ENCODE data around the gene CEL. TPM values are rescaled to one million over a fixed set of nuclear protein-coding genes. Genes with fewer than 3 reads are reported as not detected.
A peak's percentile ranks its signal among the peaks of the same experiment; 100 is the strongest.
"Not testable (repeated sequence)": the region's sequence is repeated elsewhere in the genome, so short reads cannot be mapped to it uniquely, and the experiment has no call there.

The CEL gene
- total RNA-seq, 2 donors from 2014 or later, result 1.7 to 3.3 TPM

DNA sequence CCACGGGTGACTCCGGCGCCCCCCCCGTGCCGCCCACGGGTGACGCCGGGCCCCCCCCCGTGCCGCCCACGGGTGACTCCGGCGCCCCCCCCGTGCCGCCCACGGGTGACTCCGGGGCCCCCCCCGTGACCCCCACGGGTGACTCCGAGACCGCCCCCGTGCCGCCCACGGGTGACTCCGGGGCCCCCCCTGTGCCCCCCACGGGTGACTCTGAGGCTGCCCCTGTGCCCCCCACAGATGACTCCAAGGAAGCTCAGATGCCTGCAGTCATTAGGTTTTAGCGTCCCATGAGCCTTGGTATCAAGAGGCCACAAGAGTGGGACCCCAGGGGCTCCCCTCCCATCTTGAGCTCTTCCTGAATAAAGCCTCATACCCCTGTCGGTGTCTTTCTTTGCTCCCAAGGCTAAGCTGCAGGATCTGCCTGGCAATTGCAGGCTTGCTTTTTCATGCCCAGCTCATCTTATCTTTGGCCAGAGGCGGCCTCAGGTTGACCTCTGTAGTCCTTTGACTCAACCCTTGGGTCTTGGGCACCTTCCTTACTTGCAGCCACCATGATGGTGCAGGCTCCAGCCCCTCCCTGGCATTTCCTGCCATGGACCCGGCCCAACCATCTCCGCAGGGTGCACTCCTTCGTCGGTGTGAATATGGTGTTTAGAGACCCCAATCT lies 9.8 kb downstream of the CEL start:
- Mint-ChIP-seq H3K9me3 (no peaks in the 10 kb centered on the region), H3K4me3 (no peak overlapping the region), H3K27ac (no peak overlapping the region), H3K27me3 (ENCODE audit: insufficient read depth) (peaks cover 2% of the 10 kb centered on the region), H3K36me3 (ENCODE audit: low read depth) (peaks cover 11% of the 10 kb centered on the region), H3K4me1 (no peaks in the 10 kb centered on the region)
- TF ChIP-seq, protein P1, sequence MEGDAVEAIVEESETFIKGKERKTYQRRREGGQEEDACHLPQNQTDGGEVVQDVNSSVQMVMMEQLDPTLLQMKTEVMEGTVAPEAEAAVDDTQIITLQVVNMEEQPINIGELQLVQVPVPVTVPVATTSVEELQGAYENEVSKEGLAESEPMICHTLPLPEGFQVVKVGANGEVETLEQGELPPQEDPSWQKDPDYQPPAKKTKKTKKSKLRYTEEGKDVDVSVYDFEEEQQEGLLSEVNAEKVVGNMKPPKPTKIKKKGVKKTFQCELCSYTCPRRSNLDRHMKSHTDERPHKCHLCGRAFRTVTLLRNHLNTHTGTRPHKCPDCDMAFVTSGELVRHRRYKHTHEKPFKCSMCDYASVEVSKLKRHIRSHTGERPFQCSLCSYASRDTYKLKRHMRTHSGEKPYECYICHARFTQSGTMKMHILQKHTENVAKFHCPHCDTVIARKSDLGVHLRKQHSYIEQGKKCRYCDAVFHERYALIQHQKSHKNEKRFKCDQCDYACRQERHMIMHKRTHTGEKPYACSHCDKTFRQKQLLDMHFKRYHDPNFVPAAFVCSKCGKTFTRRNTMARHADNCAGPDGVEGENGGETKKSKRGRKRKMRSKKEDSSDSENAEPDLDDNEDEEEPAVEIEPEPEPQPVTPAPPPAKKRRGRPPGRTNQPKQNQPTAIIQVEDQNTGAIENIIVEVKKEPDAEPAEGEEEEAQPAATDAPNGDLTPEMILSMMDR (conservative IDR thresholded peaks at IDR 0.05), result no peak
- Histone ChIP-seq H3K4me1 (ENCODE audit: control insufficient read depth, insufficient read depth, low read length) (no peaks in the 10 kb centered on the region), H3K27ac (ENCODE audit: low read depth, low read length) (no peak overlapping the region), H3K4me3 (ENCODE audit: low read length) (no peak overlapping the region), H3K36me3 (ENCODE audit: control insufficient read depth, insufficient read depth, low read length) (no peaks in the 10 kb centered on the region), H3K9me3 (ENCODE audit: control insufficient read depth, low read length) (no peaks in the 10 kb centered on the region), H3K9ac (ENCODE audit: extremely low read depth, low read length, poor library complexity, severe bottlenecking) (no peak overlapping the region), H3K27me3 (ENCODE audit: control insufficient read depth, insufficient read depth, low read length, poor library complexity, severe bottlenecking) (no peaks in the 10 kb centered on the region)
- DNase-seq, result peak; percentile 41
- WGBS, 2 experiments (ENCODE audit: insufficient coverage in 1 of 2, insufficient read length in 1 of 2), result 97% methylated on average over 3 to 33 of the region's 33 CpGs

DNA sequence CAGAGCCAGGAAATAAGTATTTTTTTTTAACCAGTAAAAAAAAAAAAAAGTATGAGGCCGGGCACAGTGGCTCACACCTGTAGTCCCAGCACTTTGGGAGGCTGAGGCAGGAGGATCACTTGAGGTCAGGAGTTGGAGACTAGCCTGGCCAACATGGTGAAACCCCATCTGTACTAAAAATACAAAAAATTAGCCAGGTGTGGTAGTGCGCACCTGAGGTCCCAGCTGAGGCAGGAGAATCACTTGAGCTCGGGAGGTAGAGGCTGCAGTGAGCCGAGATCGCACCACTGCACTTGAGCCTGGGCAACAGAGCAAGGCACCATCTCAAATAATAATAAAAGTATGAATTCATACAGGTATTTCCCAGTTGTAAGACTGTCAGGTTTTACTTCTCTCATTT lies 10.4 kb downstream of the CEL start:
- not testable (repeated sequence) for H3K36me3 ChIP-seq (ENCODE audit: control insufficient read depth, insufficient read depth, low read length); H3K4me3 Mint-ChIP-seq; H3K27me3 ChIP-seq (ENCODE audit: control insufficient read depth, insufficient read depth, low read length, poor library complexity, severe bottlenecking); H3K27ac Mint-ChIP-seq; H3K9me3 Mint-ChIP-seq; H3K4me1 ChIP-seq (ENCODE audit: control insufficient read depth, insufficient read depth, low read length); H3K27ac ChIP-seq (ENCODE audit: low read depth, low read length); DNase-seq; H3K27me3 Mint-ChIP-seq (ENCODE audit: insufficient read depth); H3K9me3 ChIP-seq (ENCODE audit: control insufficient read depth, low read length); H3K4me3 ChIP-seq (ENCODE audit: low read length); H3K9ac ChIP-seq (ENCODE audit: extremely low read depth, low read length, poor library complexity, severe bottlenecking); H3K4me1 Mint-ChIP-seq
- WGBS, 2 experiments (ENCODE audit: insufficient coverage in 1 of 2, insufficient read length in 1 of 2), result 97 to 100% methylated on average over 2 to 5 of the region's 5 CpGs
- peaks cover 11% of the 10 kb centered on the region for H3K36me3 Mint-ChIP-seq (ENCODE audit: low read depth)

DNA sequence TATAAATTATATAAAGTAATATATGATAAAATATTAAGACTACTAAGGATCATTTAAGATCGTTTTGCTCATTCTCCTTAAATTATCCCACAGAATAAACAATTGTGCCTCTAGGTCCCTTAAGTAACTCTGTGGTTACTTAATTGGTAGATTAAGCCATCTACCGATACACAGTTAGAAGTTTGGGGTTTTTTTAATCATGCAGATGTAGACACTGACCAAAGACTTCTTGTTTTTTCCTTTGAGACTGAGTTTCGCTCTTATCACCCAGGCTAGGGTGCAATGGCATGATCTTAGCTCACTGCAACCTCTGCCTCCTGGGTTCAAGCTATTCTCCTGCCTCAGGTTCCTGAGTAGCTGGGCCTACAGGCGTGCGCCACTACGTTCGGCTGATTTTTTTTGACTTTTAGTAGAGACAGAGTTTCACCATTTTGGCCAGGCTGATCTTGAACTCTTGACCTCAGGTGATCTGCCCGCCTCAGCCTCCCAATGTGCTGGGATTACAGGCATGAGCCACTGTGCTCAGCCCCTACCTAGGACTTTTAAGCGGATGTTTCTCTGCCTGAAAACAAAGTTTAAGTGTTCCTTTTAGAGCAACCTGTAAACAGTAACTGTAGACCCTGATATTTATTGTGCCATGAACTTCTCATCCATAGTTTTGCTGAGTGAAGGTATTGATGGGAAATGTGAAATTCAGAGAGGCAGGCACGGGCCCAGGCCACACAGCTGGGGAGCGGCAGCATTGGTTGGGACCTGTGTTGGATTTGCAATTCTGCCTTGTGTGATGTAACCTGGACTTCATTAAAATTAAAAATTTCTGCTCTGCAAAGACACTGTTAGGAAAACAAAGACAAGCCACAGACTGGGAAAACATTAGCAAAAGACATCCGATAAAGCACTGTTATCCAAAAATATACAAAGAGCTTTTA lies 11.6 kb downstream of the CEL start:
- Mint-ChIP-seq H3K4me3 (no peak overlapping the region), H3K27ac (no peak overlapping the region), H3K36me3 (ENCODE audit: low read depth) (peaks cover 11% of the 10 kb centered on the region), H3K9me3 (no peaks in the 10 kb centered on the region), H3K27me3 (ENCODE audit: insufficient read depth) (peaks cover 4% of the 10 kb centered on the region), H3K4me1 (no peaks in the 10 kb centered on the region)
- no peaks in the 10 kb centered on the region for H3K36me3 ChIP-seq (ENCODE audit: control insufficient read depth, insufficient read depth, low read length)
- H3K27ac ChIP-seq (ENCODE audit: low read depth, low read length), result no peak overlapping the region
- no peaks in the 10 kb centered on the region for H3K27me3 ChIP-seq (ENCODE audit: control insufficient read depth, insufficient read depth, low read length, poor library complexity, severe bottlenecking)
- no peak overlapping the region for H3K9ac ChIP-seq (ENCODE audit: extremely low read depth, low read length, poor library complexity, severe bottlenecking)
- 93 to 96% methylated on average over 7 to 12 of the region's 12 CpGs for WGBS, 2 experiments (ENCODE audit: insufficient coverage in 1 of 2, insufficient read length in 1 of 2)
- H3K4me3 ChIP-seq (ENCODE audit: low read length), result no peak overlapping the region
- TF ChIP-seq, protein P1 (conservative IDR thresholded peaks at IDR 0.05), result no peak
- H3K4me1 ChIP-seq (ENCODE audit: control insufficient read depth, insufficient read depth, low read length), result no peaks in the 10 kb centered on the region
- no peaks in the 10 kb centered on the region for H3K9me3 ChIP-seq (ENCODE audit: control insufficient read depth, low read length)
- no peak for DNase-seq
